ENCODE results near the gene NTHL1.
"Not testable (repeated sequence)": the region's sequence is repeated elsewhere in the genome, so short reads cannot be mapped to it uniquely, and the experiment has no call there.

NTHL1 gene

GRCh38 chr16:2028146-2028545 is 19.5 kb downstream of the NTHL1 start:
- no peak for DNase-seq (ENCODE audit: low read depth)

- no peak for DNase-seq (ENCODE audit: low read depth)
Observed at GRCh38 chr16:2027024-2028010, 20.3 kb downstream of the NTHL1 start.

GRCh38 chr16:2026461-2027023 is 21.1 kb downstream of the NTHL1 start, which contains the start of gene NHERF2:
TSS of gene NHERF2 (plus strand) at chr16:2026902. CDS start at chr16:2027006, 104 bp downstream.
- DNase-seq (ENCODE audit: low read depth): no peak

- no peak for DNase-seq (ENCODE audit: low read depth)
Observed at GRCh38 chr16:2025878-2026460, 21.7 kb downstream of the NTHL1 start.

- DNase-seq (ENCODE audit: low read depth): no peak
Observed at GRCh38 chr16:2025251-2025650, 22.4 kb downstream of the NTHL1 start.

GRCh38 chr16:2024032-2024420 is 23.6 kb downstream of the NTHL1 start:
- no peak for DNase-seq (ENCODE audit: low read depth)

- DNase-seq (ENCODE audit: low read depth): peak; percentile 94
Observed at GRCh38 chr16:2023092-2024031, 24.3 kb downstream of the NTHL1 start.

- no peak for DNase-seq (ENCODE audit: low read depth)
Observed at GRCh38 chr16:2022723-2023091, 24.9 kb downstream of the NTHL1 start.

- DNase-seq (ENCODE audit: low read depth): no peak
Observed at GRCh38 chr16:2019921-2020831, 27.5 kb downstream of the NTHL1 start.

- DNase-seq (ENCODE audit: low read depth): no peak
Observed at GRCh38 chr16:2019518-2019920, 28.1 kb downstream of the NTHL1 start, which contains the start of gene NPW. TSS of gene NPW (plus strand) at chr16:2019785.

- no peak for DNase-seq (ENCODE audit: low read depth)
Observed at GRCh38 chr16:2016407-2016922, 31.2 kb downstream of the NTHL1 start.

GRCh38 chr16:2015947-2016208 is 31.8 kb downstream of the NTHL1 start:
- DNase-seq (ENCODE audit: low read depth): no peak

- no peak for DNase-seq (ENCODE audit: low read depth)
Observed at GRCh38 chr16:2015117-2015946, 32.3 kb downstream of the NTHL1 start.

- DNase-seq (ENCODE audit: low read depth): no peak
Observed at GRCh38 chr16:2013527-2013926, 34.1 kb downstream of the NTHL1 start.

GRCh38 chr16:2011726-2012125 is 35.9 kb downstream of the NTHL1 start:
- DNase-seq (ENCODE audit: low read depth): not testable (repeated sequence)

GRCh38 chr16:2009791-2010510 is 37.7 kb downstream of the NTHL1 start, which contains the start of gene ZNF598:
TSS of gene ZNF598 (minus strand) at chr16:2009821.
- DNase-seq (ENCODE audit: low read depth): peak; percentile 68

GRCh38 chr16:2009164-2009711 is 38.4 kb downstream of the NTHL1 start:
- no peak for DNase-seq (ENCODE audit: low read depth)

- DNase-seq (ENCODE audit: low read depth): no peak
Observed at GRCh38 chr16:2008631-2009163, 38.9 kb downstream of the NTHL1 start.

Measured in activated T-helper 9 cell treated with anti-CD3 and anti-CD28 coated beads, Interleukin-2, amount 50 U/mL, for 16 hours (primary cell).